Small intestine (tissue), 7 donors: Measurements from ENCODE around the gene MTAP. TPM values are rescaled to one million over a fixed set of nuclear protein-coding genes. Genes with fewer than 3 reads are reported as not detected.

Experiments
- DNase-seq, 2 donors: peaks; one replicate each; pipeline versions ENCODE4 v3.0.0 to v3.0.0-alpha.2; 2013
- FAIRE-seq: peaks from 2 replicates; lab custom pipeline; 2012; peaks lifted over from hg19 to GRCh38; lab: Jason Lieb, UNC
- H3K27ac ChIP-seq, 3 donors: one replicate each; pipeline ENCODE4 v1.5.1; 2013; ENCODE audit warnings: low read length in 2 of 3, mild to moderate bottlenecking in 2 of 3, control low read depth in 1 of 3, inconsistent platforms in 1 of 3, low read depth in 1 of 3, moderate library complexity in 1 of 3
- H3K27me3 ChIP-seq, 3 donors: one replicate each; pipeline ENCODE4 v1.6.1; 2013; ENCODE audit warnings: low read length in 3 of 3, inconsistent platforms in 1 of 3; ENCODE audit not compliant: control insufficient read depth in 3 of 3, insufficient read depth in 3 of 3
- H3K36me3 ChIP-seq, 3 donors: one replicate each; pipeline ENCODE4 v1.6.1; 2013; ENCODE audit warnings: low read length in 3 of 3, inconsistent platforms in 1 of 3, low read depth in 1 of 3, mild to moderate bottlenecking in 1 of 3, moderate library complexity in 1 of 3; ENCODE audit not compliant: control insufficient read depth in 3 of 3, insufficient read depth in 2 of 3
- H3K4me1 ChIP-seq, 3 donors: one replicate each; pipeline ENCODE4 v1.6.1; 2013; ENCODE audit warnings: low read length in 2 of 3, inconsistent platforms in 1 of 3, low read depth in 1 of 3, mild to moderate bottlenecking in 1 of 3, moderate library complexity in 1 of 3; ENCODE audit not compliant: control insufficient read depth in 3 of 3, insufficient read depth in 2 of 3
- H3K4me3 ChIP-seq, 3 donors: one replicate each; pipeline ENCODE4 v1.5.1; 2013; ENCODE audit warnings: low read length in 3 of 3, control low read depth in 1 of 3, inconsistent platforms in 1 of 3, low read depth in 1 of 3, mild to moderate bottlenecking in 1 of 3, moderate library complexity in 1 of 3
- H3K9me3 ChIP-seq, 2 donors: one replicate each; pipeline ENCODE4 v1.6.1; 2013; ENCODE audit warnings: low read depth in 1 of 2, low read length in 1 of 2; ENCODE audit not compliant: control insufficient read depth in 2 of 2, insufficient read depth in 1 of 2
- WGBS, 3 donors: extraction: QIAGEN DNeasy Blood & Tissue Kit; methylation state at CpG; one replicate each; pipeline ENCODE4 v1.1.7; 2013; 5-methylcytosine and 5-hydroxymethylcytosine counted together
- polyA plus RNA-seq, 4 donors: library from polyadenylated mRNA; stranded (reverse) in 3 of 4; unstranded in 1 of 4; fragments of 200-250 nt in 3 of 4; fragments of 120-200 nt in 1 of 4; gene quantifications; one replicate each; pipeline versions ENCODE4 v1.2.1 to v1.2.3, GENCODE V29; 2013
- donor health status: healthy with polysubstance abuse.
- donor health status: control.
- donor health status: control.
- donor health status: Bipolar disorder and iron deficiency.
- donor health status: healthy.

The MTAP gene
- polyA plus RNA-seq, 4 donors = 3.0 to 24.4 (median 10.6) TPM

GRCh38 chr9:21984101-21984500 lies 181.7 kb downstream of the MTAP start:
- Histone ChIP-seq H3K27ac (no peak overlapping the region), H3K27me3 (peaks cover under 1 to 57% (median 2%) of the 10 kb centered on the region in 3 donors)
- no peak for FAIRE-seq

GRCh38 chr9:21985964-21986667 lies 183.7 kb downstream of the MTAP start:
- no peak overlapping the region for H3K27ac ChIP-seq
- H3K36me3 ChIP-seq = no peaks in the 10 kb centered on the region
- H3K9me3 ChIP-seq = peaks cover 0 to 6% of the 10 kb centered on the region in 2 donors
- DNase-seq (no peak), FAIRE-seq (no peak)
- peaks cover 5 to 63% (median 10%) of the 10 kb centered on the region in 3 donors for H3K27me3 ChIP-seq
- 58 to 65% (median 62%) methylated on average over 5 of the region's 5 CpGs for WGBS, 3 donors
- no peaks in the 10 kb centered on the region for H3K4me1 ChIP-seq
- no peak overlapping the region for H3K4me3 ChIP-seq

More at GRCh38 chr9:21984101-21984500, 181.7 kb downstream of the MTAP start:
- H3K4me3 ChIP-seq = no peak overlapping the region
- no peak for DNase-seq
- no peaks in the 10 kb centered on the region for H3K9me3 ChIP-seq
- no peaks in the 10 kb centered on the region for H3K4me1 ChIP-seq
- H3K36me3 ChIP-seq = no peaks in the 10 kb centered on the region

Other genes starting within 250 kb of the MTAP start
- 1 to 10 TPM in 2 of 4 donors, under 1 TPM in 1, not detected in 1; 0.30 to 2.7 (median 1.9) TPM for gene CDKN2A, start 191.8 kb downstream of the MTAP start, polyA plus RNA-seq
- 1 to 10 TPM; 1.3 to 8.7 (median 5.1) TPM for gene CDKN2B-AS1, start 192.2 kb downstream of the MTAP start, polyA plus RNA-seq
- gene CDKN2B, start 206.7 kb downstream of the MTAP start, polyA plus RNA-seq = 10 to 100 TPM; 12.8 to 81.4 (median 44.1) TPM